ENCODE results near the gene NCKAP5. TPM values are rescaled to one million over a fixed set of nuclear protein-coding genes. Genes with fewer than 3 reads are reported as not detected.

Gene NCKAP5
- total and polyA plus RNA-seq, 7 donors: 0.03 to 1.2 (median 0.22) TPM

- H3K27me3 ChIP-seq (ENCODE audit: insufficient read depth in 3 of 3, low read length in 2 of 3): no peaks in the 10 kb centered on the region
- intact Hi-C loops (cut with DNase I): no loop called here
- H3K36me3 ChIP-seq (ENCODE audit: insufficient read depth in 1 of 2, low read depth in 1 of 2): no peaks in the 10 kb centered on the region
- no peak overlapping the region for H3K27ac ChIP-seq
- no peak for DNase-seq
- TF ChIP-seq CTCF (IDR thresholded peaks at IDR 0.05): no peak
- H3K4me1 ChIP-seq: peaks cover 9% of the 10 kb centered on the region
- H3K9me3 ChIP-seq: no peaks in the 10 kb centered on the region
- H3K4me3 ChIP-seq: no peak overlapping the region
- ATAC-seq: no peak
- WGBS, 3 donors: 94 to 100% (median 95%) methylated on average over 1 of the region's 1 CpG
Observed at GRCh38 chr2:133605766-133606137, 37.5 kb upstream of the NCKAP5 start.

GRCh38 chr2:133605011-133605765 lies 36.9 kb upstream of the NCKAP5 start:
- Histone ChIP-seq H3K9me3 (no peaks in the 10 kb centered on the region), H3K36me3 (ENCODE audit: insufficient read depth in 1 of 2, low read depth in 1 of 2) (no peaks in the 10 kb centered on the region), H3K4me3 (no peak overlapping the region), H3K27me3 (ENCODE audit: insufficient read depth in 3 of 3, low read length in 2 of 3) (no peaks in the 10 kb centered on the region), H3K4me1 (peaks cover 9% of the 10 kb centered on the region), H3K27ac (no peak overlapping the region)
- DNase-seq: no peak
- WGBS, 3 donors: 61 to 75% (median 74%) methylated on average over 7 of the region's 7 CpGs
- no peak for ATAC-seq
- intact Hi-C loops (cut with DNase I): no loop called here
- TF ChIP-seq CTCF (IDR thresholded peaks at IDR 0.05): no peak

- Histone ChIP-seq H3K4me1 (peaks cover 9% of the 10 kb centered on the region), H3K36me3 (ENCODE audit: insufficient read depth in 1 of 2, low read depth in 1 of 2) (no peaks in the 10 kb centered on the region), H3K9me3 (no peaks in the 10 kb centered on the region), H3K27ac (no peak overlapping the region), H3K4me3 (no peak overlapping the region), H3K27me3 (ENCODE audit: insufficient read depth in 3 of 3, low read length in 2 of 3) (no peaks in the 10 kb centered on the region)
- 92 to 97% (median 93%) methylated on average over 10 of the region's 10 CpGs for WGBS, 3 donors
- DNase-seq (no peak), ATAC-seq (no peak)
- intact Hi-C loops (cut with DNase I): no loop called here
- no peak for TF ChIP-seq CTCF (IDR thresholded peaks at IDR 0.05)
Observed at GRCh38 chr2:133603109-133603508, 34.8 kb upstream of the NCKAP5 start.

GRCh38 chr2:133602538-133602937 lies 34.3 kb upstream of the NCKAP5 start:
- peak in 3 of 4 donors; percentile 39 to 74 (median 72) for ATAC-seq
- no peaks in the 10 kb centered on the region for H3K36me3 ChIP-seq (ENCODE audit: insufficient read depth in 1 of 2, low read depth in 1 of 2)
- WGBS, 3 donors: 26 to 41% (median 38%) methylated on average over 4 of the region's 4 CpGs
- no peaks in the 10 kb centered on the region for H3K27me3 ChIP-seq (ENCODE audit: insufficient read depth in 3 of 3, low read length in 2 of 3)
- H3K4me1 ChIP-seq: peaks cover 9% of the 10 kb centered on the region
- no peak for DNase-seq
- no peak overlapping the region for H3K27ac ChIP-seq
- no peak for TF ChIP-seq CTCF (IDR thresholded peaks at IDR 0.05)
- intact Hi-C loops (cut with DNase I): no loop called here
- no peak overlapping the region for H3K4me3 ChIP-seq
- H3K9me3 ChIP-seq: no peaks in the 10 kb centered on the region
